HG03139 (cell line): ENCODE measurements around the gene DOK3.

Experiments
- ATAC-seq: cut with Tn5 transposase; IDR thresholded peaks from one replicate; pipeline ENCODE4 v1.9.1; 2021; ENCODE audit not compliant: unreplicated experiment

DOK3 gene

DNA sequence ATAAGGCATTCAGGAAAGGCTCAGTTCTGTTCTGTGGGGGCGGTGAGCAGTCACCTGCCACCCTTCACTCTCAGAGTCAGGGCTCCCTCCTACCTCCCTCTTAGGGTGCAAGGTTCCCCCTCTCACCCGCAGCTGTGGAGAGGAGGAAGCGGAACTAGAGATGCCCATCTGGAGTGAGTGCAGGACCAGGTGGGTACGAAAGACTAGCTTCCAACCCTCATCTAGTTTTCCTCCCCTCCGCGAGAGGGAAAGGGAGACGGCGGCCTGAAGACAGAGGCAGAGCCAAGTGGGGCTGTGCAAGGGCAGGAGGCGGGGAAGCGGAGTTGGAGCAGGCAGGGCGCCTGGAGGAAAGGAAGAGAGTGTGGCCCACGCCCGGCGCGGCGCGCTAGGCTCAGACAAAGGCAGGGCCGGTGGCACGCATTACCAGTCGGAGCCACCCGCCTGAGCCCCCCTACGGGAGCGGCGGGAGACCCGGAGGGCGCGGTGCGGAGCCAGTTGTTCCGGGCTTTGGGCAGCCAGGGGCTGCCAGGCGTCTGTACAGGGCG is 55.7 kb downstream of the DOK3 start:
- peak; percentile 3 for ATAC-seq

DNA sequence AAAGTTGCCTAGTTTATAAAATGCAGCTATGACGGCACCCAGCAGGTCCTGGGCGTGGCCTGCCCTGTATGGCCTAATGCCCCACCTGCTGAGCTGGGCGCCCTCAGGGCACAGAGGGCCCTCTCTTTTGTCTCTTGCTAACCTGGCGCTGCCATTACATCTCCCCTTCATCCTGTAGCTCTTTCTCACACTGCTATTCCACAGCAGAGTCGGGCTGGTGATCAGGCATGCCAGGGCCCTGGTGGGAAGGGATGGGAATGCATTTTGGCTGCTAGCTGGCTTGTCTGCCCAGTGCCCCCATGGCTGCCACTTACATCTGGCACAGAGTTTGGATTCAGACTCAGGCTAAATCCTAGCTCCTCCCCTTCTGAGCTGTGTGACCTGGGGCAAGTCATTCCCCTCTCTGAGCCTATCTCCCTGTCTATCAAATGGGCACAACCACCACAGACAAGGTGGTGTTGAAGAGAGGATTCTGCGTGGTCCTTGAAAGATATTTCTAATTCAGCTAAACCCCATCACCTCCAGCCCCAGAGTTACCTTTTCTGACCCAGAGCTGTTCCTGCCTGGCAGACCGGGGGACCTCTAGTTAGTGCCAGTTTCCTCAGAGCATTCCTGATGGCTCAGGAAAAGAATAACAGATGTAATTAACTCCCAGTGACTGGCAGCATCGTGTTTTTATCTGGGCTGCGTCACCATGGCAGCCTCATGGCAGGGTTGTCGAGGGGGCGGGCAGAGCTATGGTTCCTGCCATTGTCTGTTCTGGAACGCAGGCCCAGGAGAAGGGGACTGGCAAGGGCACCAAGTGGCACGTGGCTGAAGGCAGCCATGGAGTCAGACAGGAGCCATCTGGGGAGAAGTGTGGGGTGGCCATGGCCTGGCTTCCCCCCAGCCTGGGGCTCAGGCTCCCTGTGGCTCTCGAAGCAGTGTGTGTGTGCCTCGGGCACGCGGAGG is 56.7 kb downstream of the DOK3 start:
- no peak for ATAC-seq
